Superior temporal gyrus (tissue), 1 donor: ENCODE measurements around the gene ANO3.
"Not testable (repeated sequence)": the region's sequence is repeated elsewhere in the genome, so short reads cannot be mapped to it uniquely, and the experiment has no call there.

ENCODE experiments used
- DNase-seq: peaks from one replicate; pipeline ENCODE4 v3.0.0-alpha.2; 2016; ENCODE audit errors: extremely low spot score

The ANO3 gene

DNA sequence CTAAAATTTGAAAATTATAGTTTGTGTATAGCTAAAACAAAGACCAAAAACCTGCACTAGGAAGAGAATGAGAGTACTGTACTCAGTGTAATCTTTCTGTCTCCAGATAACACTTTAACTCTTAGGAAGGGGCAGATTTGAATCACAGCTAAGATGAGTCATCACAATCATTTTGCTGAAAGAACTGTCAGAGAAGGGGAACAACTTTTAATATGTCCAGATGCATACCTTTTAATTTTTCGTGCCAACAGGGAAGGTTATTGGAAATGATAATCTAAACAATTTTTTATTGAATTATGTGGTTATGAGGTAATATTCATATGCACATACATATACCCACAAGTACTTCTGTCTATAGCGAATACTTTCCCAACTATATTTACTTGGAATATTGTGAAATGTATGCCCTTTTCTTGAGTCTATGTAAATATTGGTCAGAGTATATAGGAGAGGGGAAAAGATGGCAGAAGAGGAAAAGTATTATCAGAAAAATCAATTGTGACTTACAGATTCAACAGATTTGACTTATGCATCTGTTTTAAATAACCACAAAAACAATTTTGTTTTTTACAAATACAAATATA, 291.2 kb downstream of the ANO3 start:
- no peak for DNase-seq

DNA sequence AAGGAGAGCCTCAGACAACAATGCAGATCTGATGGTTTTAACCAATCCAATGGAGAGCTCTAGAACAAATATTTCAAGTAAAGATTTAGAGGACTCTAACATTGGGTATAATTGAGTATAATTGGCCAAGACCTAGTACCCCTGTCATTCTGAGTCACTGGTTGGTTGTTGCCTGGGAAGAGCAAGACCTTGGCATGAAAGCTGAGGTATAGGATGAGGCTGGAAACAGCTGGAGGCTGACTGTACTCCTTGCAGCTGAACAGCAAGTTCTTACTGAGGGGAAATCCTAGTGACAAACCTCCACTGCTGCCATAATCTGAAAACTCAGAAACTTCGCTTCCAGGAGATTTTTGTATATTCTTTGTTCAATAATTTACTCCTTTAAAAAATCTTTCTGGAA, 294.4 kb downstream of the ANO3 start:
- no peak for DNase-seq

DNA sequence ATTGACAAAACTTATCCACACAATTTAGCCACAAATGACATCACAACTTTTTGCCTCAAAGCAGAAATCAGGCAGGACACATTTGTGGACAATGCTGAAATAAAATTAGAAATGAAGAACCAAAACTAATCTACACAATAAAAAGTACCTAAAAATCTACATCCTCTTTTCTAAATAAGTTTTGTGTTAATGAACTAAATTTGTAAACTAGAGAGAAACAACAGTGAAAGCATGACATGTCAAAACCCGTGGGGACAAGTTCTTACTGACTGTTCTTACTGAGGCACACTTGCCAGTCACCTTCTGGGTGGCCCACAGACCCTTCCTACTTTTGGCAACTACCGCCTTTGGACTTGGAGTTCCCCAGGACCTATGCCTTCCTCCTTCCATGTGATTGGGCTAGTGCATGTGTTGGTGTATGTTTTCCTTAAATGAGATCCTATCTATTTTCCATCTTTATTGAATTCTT, 300.8 kb downstream of the ANO3 start:
- DNase-seq: no peak

DNA sequence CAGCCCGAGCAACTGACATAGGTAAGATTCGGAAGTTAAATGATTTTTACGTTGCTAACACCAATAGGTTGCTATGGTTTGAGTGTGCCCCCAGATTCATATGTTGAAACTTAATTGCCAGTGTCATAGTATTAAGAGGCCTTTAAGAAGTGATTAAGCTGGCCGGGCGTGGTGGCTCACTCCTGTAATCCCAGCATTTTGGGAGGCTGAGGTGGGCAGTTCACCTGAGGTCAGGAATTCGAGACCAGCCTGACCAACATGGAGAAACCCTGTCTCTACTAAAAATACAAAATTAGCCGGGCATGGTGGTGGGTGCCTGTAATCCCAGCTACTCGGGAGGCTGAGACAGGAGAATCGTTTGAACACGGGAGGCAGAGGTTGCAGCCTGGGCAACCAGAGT, 311.4 kb downstream of the ANO3 start:
- DNase-seq: not testable (repeated sequence)

DNA sequence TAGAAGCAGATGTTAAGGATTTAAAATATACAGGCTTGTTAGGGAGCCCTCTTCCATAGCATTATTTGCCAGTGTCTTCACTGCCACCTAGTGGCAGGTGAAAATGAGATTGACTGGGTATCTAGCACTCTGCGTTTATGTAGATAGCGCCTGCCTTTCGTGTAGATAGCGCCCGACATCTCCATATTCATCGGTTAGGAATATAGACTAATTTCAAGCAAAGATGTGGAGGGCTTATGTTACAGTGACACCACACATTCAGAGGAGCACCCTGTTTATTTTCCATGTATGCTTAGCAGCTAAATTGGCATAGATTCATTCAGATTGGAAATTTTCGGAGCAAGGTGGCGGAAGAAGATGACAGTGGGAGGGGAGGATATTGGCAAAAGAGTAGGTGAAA, 318.0 kb downstream of the ANO3 start:
- peak; percentile 79 for DNase-seq

DNA sequence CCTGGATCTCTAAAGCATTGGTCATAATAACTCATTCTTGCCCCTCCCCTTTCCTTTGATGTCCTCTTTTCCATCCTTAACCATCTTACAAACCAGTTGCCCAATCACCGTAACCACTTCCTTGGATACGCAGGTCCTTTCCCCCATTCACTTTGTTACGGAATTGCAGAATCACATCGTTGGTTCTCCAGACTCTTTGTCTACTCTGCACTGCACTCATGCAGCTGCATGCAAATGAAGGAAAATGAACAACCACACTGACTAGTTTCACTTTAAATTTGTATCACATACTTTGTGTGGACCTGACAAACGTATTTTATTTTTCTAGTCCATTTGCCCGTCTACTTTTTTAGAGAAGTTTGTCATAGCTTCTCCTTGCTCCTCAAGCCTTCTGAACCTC, 320.0 kb downstream of the ANO3 start:
- no peak for DNase-seq

DNA sequence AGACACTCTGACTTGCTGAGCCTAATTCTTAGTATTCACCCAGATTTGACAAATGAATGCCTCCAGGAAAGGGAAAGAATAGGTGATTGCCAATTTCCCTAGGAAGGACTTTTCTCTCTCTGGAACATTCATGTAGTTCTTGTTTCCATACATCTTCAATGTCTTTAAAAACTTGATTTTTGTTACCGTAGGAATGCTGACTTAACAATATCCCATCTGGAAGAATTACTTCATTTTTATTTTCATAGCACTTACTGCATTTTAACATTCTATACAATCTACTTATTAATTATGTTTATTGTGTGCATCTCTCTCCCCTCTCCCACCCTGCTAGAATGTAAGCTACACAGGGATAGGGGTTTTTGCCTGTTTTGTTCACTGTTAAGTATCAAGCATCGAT, 323.4 kb downstream of the ANO3 start:
- DNase-seq: no peak

DNA sequence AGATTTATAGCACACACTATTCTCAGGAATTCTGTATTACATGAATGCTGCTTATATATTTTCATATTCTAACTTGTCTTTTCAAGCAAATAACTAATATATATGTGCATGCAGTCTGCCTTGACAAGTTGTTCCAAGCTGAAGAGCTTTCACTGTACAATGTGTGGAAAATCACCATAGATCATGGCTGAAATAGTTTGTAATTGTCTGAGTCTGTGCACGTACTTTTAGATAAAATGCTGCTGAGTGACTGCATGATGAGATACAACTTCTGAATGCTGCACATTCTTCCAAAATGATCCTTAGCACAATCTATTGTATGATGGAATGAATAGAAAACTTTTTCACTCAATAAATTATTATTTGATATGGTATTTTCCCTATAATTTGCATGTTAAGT, 331.0 kb downstream of the ANO3 start:
- no peak for DNase-seq

DNA sequence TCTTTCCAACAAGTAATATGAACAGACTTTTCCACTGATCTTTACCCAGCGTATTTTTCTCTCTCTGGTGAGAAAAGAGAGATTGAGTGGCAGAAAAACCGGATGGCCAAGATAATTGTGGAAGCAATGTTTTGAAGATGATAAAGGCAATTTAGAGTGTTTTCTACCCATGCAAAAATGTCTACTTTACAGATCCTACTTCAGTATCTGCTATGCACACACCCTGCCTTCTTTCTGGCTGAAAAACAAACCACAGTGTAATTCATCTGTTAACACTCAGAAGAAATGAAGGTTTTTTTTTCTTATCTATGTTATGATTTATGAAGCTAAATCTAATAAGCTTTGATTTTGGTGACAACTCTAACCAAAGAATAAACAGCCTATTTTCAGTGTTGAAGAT, 333.1 kb downstream of the ANO3 start:
- no peak for DNase-seq

DNA sequence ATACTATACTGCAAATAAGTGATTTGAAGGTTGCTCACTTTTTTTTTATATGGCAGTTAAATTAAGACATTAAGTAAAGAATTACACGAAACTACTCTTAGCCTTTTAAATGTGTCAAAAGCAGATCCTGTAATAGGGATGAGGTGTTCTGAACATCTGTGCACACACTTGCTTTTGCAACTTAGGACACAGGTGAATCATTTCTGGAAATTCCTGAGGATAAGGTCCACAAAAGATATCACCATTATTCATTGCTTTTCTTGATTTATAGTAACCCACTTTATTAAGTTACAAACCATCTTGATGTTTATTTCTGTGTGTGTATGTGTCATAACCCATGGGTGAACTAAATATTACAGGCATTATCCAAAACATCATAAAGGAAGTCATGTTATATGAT, 334.0 kb downstream of the ANO3 start:
- no peak for DNase-seq

DNA sequence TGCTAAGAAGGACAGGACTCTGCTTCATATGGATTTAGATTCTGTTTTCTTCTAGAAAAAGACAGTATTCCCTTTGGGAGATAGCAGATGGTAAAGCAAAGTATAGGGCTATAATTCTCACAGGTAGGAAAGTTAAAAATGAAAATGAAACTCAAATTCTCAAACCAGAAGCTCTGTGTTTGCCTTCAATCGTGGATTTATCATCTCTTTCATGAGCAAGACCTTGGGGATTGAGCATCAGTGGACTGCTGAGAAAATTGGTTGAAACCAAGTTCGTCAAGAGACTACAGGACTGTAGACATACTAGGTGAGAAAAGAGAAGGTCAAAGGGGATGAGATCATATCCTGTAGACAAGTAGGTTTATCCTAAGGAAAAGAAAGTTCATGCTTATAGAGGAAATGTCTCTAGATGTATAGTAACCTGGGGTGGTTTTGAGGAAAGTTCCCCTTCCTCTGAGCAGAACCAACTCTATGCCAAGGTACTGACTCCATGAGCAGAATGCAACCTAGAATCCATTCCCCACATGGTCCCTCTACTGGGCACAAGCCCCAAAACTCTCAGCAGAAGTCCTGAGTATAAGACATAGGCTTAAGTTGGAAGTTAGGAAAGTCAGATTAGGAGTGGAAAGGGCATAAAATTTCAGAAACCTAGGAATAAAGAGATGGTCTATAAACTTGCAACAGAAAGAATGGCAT, 343.5 kb downstream of the ANO3 start:
- no peak for DNase-seq

DNA sequence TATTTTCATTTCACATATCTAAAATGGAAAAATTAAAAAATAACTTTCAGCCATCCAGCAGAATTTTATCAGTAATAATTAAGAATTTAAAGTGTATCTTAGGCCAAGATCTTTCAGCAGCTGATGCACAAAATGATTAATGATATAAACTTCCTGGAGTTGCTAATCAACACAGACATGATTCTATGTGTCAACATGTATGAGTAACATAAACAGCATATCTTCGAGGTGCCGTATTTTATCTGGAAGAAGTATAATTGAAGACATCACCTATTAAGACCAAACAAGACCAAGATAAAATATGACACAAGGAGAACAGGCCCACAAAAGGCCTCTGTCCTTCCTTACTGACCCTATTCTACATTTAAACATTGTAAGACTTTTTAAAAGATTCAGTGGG, 344.7 kb downstream of the ANO3 start:
- DNase-seq: no peak

DNA sequence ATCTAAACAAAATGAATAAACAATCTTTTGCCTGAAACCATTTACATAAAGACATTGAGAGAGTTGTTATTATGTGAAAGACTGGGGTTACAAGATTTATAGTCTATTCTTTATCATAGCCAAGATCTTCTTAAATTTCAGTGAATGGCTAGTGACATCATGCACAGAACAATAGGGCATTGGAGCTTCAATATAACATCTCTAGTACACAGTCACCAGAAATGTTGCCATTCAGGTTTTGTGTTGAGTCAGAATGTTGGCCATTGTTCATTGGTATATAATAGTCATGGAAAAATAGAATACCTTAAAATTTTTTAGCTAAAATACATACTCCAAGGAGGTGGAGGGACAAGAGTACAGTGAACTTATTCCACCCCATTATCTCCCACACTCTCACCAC, 345.6 kb downstream of the ANO3 start:
- no peak for DNase-seq

DNA sequence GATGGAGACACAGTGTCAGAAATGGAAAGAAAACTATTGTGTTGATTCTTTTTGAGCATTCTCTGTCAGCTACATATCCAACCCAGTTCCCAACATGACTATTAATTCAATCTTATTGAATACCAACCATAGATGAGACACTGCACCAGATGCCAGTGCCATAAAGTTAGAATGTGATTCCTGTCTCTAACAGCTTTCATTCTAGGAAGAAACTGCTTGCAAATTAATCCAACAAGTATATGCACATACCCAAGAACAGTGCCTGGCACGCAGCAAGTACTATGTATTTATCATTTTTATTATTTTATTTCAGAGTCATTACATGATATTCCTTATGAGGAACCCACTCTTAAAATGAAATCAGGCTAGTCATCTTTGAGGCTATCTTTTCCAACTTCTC, 355.4 kb downstream of the ANO3 start:
- DNase-seq: no peak

DNA sequence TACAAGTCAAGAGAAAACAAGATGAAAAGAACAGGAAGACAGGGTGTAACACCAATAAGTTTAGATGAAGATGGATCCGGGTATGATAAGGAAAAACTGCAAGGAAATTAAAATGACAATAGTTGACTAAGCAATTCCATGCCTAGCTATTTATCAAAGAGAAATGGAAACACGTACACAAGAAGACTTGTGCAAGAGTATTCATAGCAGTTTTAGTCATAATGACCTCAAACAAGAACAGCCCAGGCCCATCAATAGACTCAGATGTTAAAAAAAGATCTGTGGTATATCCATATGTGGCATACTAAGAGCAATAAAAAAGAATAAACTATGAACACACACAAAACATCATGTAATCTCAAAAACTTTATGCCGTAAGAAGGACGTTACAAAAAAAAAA, 356.8 kb downstream of the ANO3 start:
- no peak for DNase-seq

DNA sequence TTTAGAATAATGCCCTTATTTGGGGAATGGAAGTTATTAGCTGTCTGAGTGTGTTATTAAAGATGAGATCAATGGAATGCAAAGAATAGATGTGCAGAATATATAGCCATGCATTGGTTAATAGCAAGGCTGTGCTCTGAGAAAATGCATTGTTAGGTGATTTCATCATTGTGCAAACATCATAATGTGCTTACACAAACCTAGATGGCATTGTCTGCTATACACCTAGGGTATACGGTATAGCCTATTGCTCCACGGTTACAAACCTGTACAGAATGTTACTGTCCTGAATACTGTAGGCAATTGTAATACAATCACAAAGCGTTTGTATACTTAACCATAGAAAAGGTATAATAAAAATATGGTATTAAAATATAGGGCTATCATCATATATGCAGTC, 364.4 kb downstream of the ANO3 start:
- no peak for DNase-seq

DNA sequence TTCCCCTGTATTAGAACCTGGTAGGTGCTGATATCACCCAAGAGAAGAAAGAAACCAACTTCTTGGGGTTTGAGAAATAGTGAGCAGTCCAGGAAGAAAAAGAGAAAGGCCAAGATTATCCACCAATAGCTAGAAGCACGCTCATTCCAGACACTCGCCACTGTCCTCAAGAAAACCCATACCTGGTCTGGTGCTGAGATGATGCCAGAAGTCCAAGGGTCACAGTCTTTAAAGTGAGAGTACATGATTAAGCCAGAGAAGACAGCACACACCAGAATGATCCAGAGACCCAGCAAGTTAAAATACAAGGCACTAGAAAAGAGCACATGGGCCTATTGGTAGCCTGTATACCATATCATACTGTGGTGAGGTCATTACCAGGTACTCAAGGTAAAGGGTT, 366.3 kb downstream of the ANO3 start:
- no peak for DNase-seq

DNA sequence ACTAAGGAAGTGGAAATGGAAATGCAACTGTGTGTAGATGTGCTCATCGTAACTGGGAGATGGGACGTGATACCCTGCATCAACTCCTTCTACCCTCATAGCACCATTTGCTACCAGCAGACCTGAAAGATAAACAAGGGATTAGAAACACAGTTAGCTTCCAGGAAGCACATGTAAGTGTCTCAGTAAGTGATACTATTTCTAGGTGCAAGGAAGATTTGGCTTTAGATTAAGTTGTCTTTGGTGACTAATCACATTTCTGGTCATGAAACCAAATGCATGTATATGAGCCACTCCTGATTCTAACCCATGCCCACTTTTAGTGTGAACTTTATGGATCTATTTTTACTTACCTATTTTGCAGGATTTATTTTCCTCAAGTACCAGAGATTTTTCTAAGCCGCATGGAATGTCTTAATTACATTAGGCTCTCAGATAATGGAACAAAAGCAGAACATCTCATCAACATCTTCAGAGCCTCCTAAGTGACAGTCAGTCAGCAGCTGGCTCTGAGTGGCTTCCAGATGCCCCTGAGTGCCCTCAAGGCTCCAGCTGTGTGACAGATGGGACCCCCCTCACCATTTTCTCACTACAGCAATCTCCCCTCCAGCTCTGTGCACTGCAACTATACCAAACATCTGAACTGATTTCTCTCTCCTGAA, 368.8 kb downstream of the ANO3 start:
- no peak for DNase-seq

DNA sequence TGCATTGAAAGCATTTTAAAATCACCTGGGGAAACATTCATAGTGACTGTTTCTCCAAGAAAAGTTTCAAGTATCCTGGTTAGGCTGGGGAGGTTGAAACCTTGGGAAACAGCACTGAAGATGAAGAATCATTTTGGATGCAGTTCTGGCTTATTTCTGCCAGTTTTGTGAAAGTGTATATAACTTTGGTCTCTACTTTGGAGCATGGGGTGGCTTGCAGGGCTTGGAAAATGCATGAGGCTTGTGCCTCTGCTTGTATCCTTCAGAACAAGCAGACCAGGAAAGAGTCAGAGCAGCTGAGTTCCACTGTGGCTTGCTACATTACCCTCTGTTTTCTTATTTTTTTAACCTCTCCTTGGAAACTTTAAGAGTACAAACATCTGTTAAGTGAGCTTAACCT, 370.5 kb downstream of the ANO3 start:
- no peak for DNase-seq

DNA sequence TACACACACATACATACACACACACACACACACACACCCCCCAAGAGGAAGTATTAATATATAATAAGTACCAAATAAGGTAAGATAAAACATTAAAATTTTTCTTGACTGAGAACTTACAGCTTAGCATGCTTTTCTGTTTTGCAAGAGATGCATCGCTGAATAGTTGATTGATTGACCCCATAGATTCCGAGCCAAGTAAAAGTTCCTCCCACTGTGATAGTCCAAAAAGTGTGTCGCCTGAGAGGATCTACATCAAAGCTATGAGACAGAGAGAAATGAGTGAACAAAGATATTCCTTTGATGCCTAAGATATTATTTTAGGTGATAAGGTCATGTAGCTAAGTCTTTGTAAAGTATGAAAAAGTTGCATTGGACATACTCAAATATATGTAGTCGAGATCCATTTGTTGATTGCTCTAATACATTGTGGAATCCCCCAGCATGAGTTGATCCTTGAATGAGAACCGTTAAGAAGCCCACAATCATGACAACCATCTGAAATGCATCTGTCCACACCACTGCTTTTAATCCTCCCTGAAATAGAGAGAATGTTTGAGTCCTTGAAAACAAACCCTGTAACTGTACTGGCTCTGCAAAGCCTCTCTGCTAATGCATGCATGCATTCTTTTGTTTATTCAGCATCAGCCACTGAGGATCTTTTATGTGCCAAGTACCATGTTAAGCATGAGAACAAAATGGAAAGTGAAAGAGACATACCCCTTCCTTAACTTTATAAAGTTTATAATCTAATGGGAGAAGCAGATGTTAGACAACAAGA, 371.7 kb downstream of the ANO3 start:
- DNase-seq: no peak

DNA sequence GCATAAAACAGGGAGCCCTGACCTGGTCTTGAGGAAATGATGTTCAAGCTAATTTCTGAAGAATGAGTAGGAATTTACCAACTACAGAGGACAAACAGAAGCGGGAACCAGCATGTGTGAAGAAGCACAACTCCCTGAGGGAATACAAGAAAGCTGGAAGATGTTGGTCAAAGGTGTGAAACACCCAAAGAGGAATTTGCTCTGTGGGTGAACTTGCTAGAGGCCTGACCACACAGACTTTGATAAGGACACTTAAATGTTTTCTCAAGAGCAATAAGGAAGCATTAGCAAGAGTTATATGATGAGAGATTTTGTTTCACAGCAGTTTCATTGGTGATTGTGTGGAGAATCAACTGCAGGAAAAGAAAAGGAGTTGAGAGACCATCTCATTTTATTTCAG, 372.3 kb downstream of the ANO3 start:
- DNase-seq: no peak

DNA sequence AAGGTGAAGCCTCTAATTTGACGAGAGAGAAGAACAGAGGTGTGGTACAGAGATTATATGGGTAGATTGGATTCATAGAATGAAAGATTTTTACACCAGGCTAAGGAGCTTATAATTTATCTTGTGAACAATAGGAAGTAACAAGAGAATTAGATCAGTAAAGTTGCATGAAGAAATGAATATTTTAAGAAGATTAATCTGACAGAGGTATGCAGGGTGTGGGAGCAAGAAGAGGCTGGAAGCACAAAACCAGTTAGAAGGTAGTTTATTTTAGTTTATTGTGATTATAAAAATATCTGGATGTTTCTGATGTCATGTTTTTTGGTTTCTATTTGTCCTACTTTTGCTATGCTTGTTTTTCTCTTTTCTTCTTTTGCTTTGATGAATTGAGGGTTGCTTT, 374.3 kb downstream of the ANO3 start:
- DNase-seq: no peak
